ENCODE results near the gene PLRG1.

GRCh38 chr4:154528869-154529268 is 21.3 kb downstream of the PLRG1 start:
- TF ChIP-seq, protein P1, sequence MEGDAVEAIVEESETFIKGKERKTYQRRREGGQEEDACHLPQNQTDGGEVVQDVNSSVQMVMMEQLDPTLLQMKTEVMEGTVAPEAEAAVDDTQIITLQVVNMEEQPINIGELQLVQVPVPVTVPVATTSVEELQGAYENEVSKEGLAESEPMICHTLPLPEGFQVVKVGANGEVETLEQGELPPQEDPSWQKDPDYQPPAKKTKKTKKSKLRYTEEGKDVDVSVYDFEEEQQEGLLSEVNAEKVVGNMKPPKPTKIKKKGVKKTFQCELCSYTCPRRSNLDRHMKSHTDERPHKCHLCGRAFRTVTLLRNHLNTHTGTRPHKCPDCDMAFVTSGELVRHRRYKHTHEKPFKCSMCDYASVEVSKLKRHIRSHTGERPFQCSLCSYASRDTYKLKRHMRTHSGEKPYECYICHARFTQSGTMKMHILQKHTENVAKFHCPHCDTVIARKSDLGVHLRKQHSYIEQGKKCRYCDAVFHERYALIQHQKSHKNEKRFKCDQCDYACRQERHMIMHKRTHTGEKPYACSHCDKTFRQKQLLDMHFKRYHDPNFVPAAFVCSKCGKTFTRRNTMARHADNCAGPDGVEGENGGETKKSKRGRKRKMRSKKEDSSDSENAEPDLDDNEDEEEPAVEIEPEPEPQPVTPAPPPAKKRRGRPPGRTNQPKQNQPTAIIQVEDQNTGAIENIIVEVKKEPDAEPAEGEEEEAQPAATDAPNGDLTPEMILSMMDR (IDR thresholded peaks at IDR 0.05; ENCODE audit: insufficient read depth, low read depth, low read length) = no peak
- no peak for TF ChIP-seq EZH2 (IDR thresholded peaks at IDR 0.05; ENCODE audit: insufficient read depth, low read length)
